Central memory CD8-positive, alpha-beta T cell (primary cell): ENCODE data around the gene STARD10.
"Not testable (repeated sequence)": the region's sequence is repeated elsewhere in the genome, so short reads cannot be mapped to it uniquely, and the experiment has no call there.

Experiments
- ATAC-seq: fragments of 150-1000 bp; cut with Tn5 transposase; replicated peaks from 2 replicates; pipeline ENCODE4 v1.10.0; 2022; ENCODE audit warnings: mild to moderate bottlenecking, moderate FRiP score, moderate number of reproducible peaks; ENCODE audit not compliant: poor library complexity, severe bottlenecking; ENCODE audit errors: extremely low read depth
- DNase-seq, 2 donors: peaks; one replicate each; pipeline ENCODE4 v3.0.0; 2021; ENCODE audit warnings: low spot score in 2 of 2
- H3K27ac Mint-ChIP-seq: one replicate; pipeline ENCODE4 v1.8.0; 2022; ENCODE audit warnings: low read depth, mild to moderate bottlenecking, moderate library complexity, mixed read lengths
- H3K27me3 Mint-ChIP-seq: one replicate; pipeline ENCODE4 v1.8.0; 2022; ENCODE audit warnings: mixed read lengths
- H3K36me3 Mint-ChIP-seq: one replicate; pipeline ENCODE4 v1.8.0; 2022; ENCODE audit warnings: mild to moderate bottlenecking, moderate library complexity, mixed read lengths; ENCODE audit not compliant: insufficient read depth
- H3K4me1 Mint-ChIP-seq: one replicate; pipeline ENCODE4 v1.8.0; 2022; ENCODE audit warnings: mixed read lengths
- H3K4me3 Mint-ChIP-seq: one replicate; pipeline ENCODE4 v1.8.0; 2022; ENCODE audit warnings: mild to moderate bottlenecking, moderate library complexity, mixed read lengths
- H3K9me3 Mint-ChIP-seq: one replicate; pipeline ENCODE4 v1.8.0; 2022; ENCODE audit warnings: mixed read lengths

STARD10 gene

DNA sequence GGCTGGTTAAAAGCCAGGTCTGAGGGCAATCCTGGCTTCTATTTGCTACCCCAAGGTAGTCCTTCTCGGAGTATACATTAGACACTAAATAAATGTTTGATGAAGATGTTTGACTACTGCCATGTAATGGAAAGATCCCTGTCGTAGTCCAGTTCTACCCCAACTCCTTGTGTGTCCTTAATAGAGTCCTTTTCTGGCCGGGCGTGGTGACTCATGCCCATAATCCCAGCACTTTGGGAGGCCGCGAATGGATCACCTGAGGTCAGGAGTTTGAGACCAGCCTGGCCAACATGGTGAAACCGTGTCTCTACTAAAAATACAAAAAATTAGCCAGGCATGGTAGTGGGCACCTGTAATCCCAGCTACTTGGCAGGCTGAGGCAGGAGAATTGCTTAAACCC lies 2.6 kb downstream of the STARD10 start:
- not testable (repeated sequence) for H3K27me3 Mint-ChIP-seq, DNase-seq, H3K4me3 Mint-ChIP-seq, H3K36me3 Mint-ChIP-seq, H3K9me3 Mint-ChIP-seq, H3K27ac Mint-ChIP-seq, ATAC-seq
- peaks cover 25% of the 10 kb centered on the region for H3K4me1 Mint-ChIP-seq

DNA sequence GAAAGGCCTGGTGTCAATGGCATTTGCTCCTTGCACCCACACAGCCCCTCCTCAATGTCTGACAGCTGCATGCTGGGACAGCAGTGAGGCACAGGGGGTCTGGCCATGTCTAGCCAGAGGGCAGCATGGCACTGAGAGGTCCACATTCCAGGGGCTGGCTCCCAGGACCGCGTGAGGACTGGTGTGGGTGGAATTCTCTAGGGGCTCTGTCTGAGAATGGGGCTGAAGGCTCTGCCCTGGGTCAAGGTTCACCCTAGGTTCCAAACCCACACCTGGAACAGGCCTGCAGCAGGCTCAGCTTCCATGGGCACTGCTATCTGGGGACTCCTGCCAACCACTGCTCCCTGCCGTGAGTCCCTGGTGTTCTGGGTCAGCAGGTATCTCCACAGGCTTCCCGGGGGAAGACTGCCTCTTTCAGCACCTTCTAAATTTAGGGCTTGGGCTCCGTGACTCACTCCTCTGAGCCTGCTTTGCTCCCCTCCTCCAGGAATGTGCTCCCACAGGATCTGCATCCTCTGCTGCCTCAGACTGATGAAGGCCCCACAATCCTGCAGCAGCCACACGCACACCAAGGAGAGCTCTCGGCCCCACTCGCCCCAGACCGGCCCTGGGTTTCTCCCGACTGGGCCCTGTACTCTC lies 4.2 kb downstream of the STARD10 start:
- Mint-ChIP-seq H3K4me1 (peaks cover 22% of the 10 kb centered on the region), H3K36me3 (peaks cover 7% of the 10 kb centered on the region), H3K27ac (no peak overlapping the region), H3K4me3 (no peak overlapping the region), H3K9me3 (no peaks in the 10 kb centered on the region), H3K27me3 (no peaks in the 10 kb centered on the region)
- ATAC-seq = no peak
- DNase-seq = no peak

DNA sequence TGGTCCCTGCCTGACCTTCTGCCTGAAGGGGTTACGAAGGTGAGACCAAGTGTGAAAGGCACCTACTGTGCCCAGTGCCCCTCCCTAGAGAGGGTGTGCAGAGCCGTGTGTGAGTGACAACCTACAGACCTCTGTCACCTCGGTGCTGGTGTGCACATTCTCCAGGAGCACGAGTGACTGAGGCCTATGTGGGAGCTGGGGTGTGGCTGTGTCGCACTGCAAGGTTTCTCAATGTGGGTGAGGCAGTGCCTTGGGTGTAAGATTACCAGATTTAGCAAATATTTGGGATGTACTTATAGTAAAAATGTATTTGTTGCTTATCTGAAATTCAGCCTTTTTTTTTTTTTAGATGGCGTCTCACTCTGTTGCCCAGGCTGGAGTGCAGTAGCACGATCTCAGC lies 5.6 kb downstream of the STARD10 start:
- Mint-ChIP-seq H3K36me3 (peaks cover 1% of the 10 kb centered on the region), H3K4me3 (no peak overlapping the region), H3K27me3 (no peaks in the 10 kb centered on the region), H3K27ac (no peak overlapping the region), H3K4me1 (peaks cover 10% of the 10 kb centered on the region), H3K9me3 (no peaks in the 10 kb centered on the region)
- no peak for ATAC-seq
- no peak for DNase-seq

DNA sequence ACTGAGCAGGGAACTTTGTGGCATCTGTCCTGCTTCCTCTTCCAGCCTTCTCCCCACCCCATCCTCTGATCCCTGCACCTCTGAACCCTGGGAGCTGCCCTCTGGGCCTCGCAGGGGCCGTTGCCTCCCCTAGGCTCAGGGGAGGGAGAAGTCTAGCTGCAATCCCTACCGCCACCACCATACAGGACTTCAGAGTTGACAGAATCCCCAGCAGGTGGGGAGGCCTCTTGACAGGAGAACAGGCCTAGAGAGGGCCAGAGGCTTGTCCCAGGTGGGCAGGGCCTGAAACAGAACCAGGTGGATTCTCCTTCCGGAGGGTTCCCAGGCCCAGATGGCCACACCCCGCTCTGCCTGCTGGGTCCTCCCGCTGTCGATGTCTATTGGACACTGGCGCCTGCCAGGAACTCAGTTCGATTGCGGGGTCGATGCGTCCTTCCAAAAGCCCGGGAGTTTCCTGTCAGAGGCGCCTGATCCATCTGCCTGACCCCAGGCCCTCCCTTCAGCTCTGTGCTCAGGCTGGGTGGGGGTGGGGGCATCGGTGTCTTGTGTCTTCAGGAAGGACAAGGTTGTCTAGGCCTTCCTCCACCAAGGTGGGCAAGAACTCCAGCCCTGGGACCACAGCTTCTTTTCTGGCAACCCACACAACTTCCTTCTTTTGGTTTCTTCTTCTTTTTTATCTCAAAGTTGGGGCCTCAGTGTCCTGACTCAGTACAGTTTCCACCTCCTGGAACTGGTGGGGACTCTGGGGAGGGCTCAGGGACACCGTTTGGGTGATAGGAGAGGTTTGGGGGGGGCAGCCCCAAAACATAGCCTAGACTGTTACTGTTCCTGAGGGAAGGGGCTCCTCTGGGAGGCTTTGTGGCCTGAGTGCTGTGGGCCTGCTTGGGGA lies 6.4 kb downstream of the STARD10 start:
- no peaks in the 10 kb centered on the region for H3K27me3 Mint-ChIP-seq
- peaks cover 8% of the 10 kb centered on the region for H3K4me1 Mint-ChIP-seq
- H3K36me3 Mint-ChIP-seq = peaks cover 1% of the 10 kb centered on the region
- ATAC-seq = no peak
- no peak overlapping the region for H3K4me3 Mint-ChIP-seq
- no peaks in the 10 kb centered on the region for H3K9me3 Mint-ChIP-seq
- DNase-seq = no peak
- H3K27ac Mint-ChIP-seq = no peak overlapping the region

DNA sequence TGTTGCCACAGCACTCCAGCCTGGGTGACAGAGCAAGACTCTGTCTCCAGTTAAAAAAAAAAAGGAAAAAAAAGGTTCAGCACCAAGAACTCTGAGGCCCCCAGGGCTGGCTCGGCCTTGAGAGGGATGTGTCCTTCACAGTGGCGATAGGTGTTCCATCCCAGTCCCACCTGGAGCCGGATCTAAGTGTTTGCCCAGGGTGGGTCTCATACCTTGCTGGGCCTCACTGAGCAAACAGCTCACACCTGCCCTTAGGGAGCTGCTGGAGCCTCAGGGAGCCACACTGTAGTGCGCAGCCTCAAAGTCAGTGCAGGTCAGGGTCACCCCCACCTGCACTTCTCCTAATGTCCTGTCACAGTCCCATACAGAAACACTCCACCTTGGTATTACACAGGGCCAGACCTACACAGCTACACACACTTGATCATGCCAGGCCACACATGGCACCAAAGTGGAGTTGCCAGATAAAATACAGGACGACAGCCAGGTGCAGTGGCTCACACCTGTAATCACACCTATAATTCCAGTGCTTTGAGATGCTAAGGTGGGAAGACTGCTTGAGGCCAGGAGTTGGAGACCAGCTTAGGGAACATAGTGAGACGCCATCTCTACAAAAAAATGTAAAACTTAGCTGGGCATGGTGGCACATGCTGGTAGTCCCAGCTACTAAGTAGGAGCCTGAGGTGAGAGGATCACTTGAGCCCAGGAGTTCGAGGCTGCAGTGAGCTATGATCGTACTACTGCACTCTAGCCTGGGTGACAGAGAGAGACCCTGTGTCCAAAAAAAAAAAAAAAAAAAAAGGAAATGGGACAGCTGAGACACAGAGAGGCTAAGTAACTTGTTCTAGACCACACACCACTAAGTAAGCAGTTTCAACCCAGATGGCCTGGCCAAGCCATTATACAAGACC lies 7.3 kb downstream of the STARD10 start:
- DNase-seq (no peak), ATAC-seq (no peak)
- peaks cover 1% of the 10 kb centered on the region for H3K36me3 Mint-ChIP-seq
- H3K27me3 Mint-ChIP-seq = no peaks in the 10 kb centered on the region
- no peak overlapping the region for H3K27ac Mint-ChIP-seq
- peaks cover 14% of the 10 kb centered on the region for H3K4me1 Mint-ChIP-seq
- H3K9me3 Mint-ChIP-seq = no peaks in the 10 kb centered on the region
- H3K4me3 Mint-ChIP-seq = no peak overlapping the region

DNA sequence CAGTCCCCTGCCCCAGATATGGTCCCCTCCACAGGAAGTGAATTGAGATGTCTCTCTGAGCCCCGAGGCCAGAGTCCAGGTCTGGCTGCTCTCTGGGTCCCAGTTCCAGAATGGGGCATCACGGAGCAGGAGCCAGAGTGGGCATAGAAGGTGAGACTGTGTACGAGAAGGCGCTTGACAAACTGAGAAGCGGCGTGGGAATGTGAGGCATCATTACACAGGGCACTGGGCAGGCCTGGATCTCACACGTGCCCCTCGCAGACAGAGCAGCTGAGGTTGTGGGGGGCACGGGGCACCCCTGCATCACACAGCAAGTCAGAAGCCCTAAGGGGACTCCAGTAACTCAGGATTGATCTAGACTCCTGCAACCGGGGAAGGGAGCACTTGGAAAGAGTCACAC lies 9.2 kb downstream of the STARD10 start:
- Mint-ChIP-seq H3K27me3 (no peaks in the 10 kb centered on the region), H3K4me3 (no peak overlapping the region)
- ATAC-seq = no peak

DNA sequence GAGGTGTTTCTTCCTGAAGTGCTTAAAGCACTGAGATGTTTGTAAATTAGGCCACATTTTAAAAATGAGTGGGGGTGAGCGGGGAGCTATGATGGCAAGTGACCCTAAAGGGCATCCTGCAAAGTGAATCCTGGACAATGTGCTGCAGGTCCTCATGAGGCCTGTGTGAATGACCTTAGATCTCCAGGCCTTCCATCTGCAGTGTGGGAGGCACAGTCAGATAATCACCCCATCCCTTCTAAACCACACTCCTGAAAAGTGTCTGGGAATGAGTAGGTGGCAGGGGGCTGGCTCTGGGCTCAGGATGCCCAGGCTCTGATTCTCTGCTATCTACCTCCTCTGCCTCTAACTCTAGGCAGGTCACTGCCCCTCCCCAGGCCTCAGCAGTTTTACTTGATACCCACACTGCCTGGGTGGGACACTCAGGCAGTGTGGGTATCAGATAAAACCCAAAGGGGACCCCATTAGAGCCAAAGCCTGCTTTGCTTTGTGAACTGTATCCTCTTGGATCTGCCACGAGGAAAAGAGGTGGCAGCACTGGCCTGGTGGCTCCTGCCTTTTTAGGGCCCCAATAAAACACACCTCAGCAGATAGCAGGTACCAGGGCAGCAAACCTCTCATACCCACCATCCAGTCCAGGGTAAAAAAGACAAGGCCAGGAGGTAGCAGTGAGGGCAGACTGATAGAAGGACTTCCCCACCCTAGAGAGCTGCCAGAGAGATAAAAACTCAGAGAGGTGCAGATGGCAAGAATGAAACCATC lies 10.5 kb downstream of the STARD10 start:
- H3K4me3 Mint-ChIP-seq = peak overlapping the region; percentile 77

More for the DNA sequence above, 9.2 kb downstream of the STARD10 start:
- Mint-ChIP-seq H3K9me3 (no peaks in the 10 kb centered on the region), H3K4me1 (peaks cover 20% of the 10 kb centered on the region), H3K27ac (no peak overlapping the region), H3K36me3 (peaks cover 3% of the 10 kb centered on the region)
- DNase-seq = no peak

DNA sequence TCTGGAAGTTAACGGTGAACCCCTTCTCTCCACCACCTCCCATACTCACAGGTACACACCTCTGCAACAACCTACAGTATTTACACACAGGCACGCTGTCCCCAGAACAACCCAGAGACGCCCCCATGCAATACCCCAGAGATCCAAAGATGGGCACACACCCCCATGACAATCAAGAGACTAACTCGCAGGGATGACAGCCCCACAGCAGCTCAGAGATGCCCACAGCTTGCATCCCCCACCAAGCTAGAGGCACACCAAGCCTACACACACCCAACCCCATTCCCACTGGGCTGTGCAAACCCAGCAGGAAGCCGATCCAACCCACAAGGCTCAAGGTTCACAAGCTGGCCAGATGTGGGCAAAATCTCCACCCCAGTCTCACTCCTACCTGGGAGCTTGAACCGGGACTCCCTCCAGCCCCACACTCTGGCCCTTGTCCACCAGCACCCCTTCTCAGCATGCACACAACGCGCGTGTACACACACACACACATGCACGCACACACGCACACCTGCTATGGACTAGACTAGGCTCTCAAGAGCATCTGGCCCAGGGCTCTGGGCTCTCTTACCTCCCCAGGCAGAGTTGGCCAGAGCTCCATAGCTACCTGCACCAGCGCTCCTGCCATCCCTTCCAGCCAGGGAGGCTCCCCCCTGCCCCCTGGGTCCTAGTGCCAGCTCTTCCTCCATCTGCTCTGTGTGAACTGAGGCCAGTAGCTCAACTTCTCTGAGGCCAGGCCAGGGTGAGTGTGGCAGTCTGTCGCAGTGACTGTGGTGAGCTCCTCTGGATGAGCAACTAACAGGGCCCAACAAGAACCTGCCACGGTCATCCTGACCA lies 11.5 kb downstream of the STARD10 start:
- ATAC-seq (peak; percentile 34), DNase-seq (no peak)
- peaks cover 3% of the 10 kb centered on the region for H3K36me3 Mint-ChIP-seq
- peaks cover 29% of the 10 kb centered on the region for H3K4me1 Mint-ChIP-seq
- no peaks in the 10 kb centered on the region for H3K9me3 Mint-ChIP-seq
- no peaks in the 10 kb centered on the region for H3K27me3 Mint-ChIP-seq
- H3K4me3 Mint-ChIP-seq = peak overlapping the region; percentile 77
- H3K27ac Mint-ChIP-seq = peak overlapping the region; percentile 63

More for the DNA sequence above, 10.5 kb downstream of the STARD10 start:
- ATAC-seq = no peak
- Mint-ChIP-seq H3K36me3 (peaks cover 3% of the 10 kb centered on the region), H3K27ac (peak overlapping the region; percentile 63), H3K27me3 (no peaks in the 10 kb centered on the region), H3K4me1 (peaks cover 24% of the 10 kb centered on the region), H3K9me3 (no peaks in the 10 kb centered on the region)
- no peak for DNase-seq

DNA sequence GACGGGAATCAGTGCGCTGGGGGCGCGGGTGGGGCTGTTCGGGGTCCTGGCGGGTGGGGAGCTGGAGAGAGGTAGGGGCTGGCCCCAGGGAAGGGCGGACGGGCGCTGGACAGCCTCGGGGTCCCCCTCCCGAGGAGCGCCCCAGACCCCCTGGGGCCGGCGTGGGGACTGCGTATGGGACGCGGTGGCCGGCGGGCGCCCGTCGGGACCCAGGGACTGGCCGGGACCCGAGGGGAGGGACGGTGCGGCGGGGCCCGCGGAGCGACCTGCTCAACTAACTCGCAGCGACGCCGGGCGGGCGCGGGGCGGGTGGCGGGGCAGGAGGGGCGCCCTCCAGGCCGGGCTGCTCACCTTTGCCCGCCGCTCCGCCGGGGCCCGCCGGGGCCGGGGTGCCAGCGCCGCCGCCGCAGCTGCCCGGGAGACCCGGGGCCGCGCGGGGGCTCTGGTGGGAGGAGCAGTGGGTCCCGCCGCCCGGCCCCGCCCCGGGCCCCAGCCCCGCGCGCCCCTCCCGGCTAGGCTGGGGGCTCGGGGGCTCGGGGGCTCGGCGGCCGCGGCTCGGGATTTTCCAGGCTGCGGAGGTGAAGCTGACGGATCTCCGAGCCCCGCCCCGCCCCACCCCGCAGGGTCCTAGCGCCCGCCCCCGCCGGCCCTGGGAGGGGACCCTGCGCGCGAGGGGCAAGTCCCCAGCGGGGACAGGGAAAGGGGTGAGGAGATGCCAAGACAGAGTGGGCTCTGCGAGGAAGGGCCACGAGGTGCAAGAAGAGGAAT lies 12.3 kb downstream of the STARD10 start:
- H3K27ac Mint-ChIP-seq = peak overlapping the region; percentile 63
- peaks cover 2% of the 10 kb centered on the region for H3K36me3 Mint-ChIP-seq
- H3K4me3 Mint-ChIP-seq = peak overlapping the region; percentile 77
- peak in 1 of 2 donors; percentile 26 for DNase-seq
- peak; percentile 84 for ATAC-seq
- H3K9me3 Mint-ChIP-seq = no peaks in the 10 kb centered on the region
- no peaks in the 10 kb centered on the region for H3K27me3 Mint-ChIP-seq
- peaks cover 33% of the 10 kb centered on the region for H3K4me1 Mint-ChIP-seq

DNA sequence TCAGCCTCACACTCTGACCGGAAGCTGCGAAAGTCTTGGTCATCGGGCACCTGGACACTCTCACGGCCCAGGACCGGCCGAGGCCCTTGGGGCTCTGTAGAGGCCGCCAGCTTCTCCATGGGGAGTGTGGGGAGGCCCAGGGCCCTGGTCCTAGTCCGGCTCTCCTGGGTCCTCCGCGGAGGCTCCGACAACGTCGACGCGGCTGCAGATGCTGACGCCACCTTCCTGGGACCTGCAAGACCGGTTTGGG lies 12.9 kb downstream of the STARD10 start:
- no peaks in the 10 kb centered on the region for H3K27me3 Mint-ChIP-seq
- ATAC-seq = no peak
- no peaks in the 10 kb centered on the region for H3K9me3 Mint-ChIP-seq
- no peak for DNase-seq
- peak overlapping the region; percentile 59 for H3K4me3 Mint-ChIP-seq
- peaks cover 2% of the 10 kb centered on the region for H3K36me3 Mint-ChIP-seq
- peaks cover 38% of the 10 kb centered on the region for H3K4me1 Mint-ChIP-seq
- H3K27ac Mint-ChIP-seq = no peak overlapping the region
